GM18526 (cell line): ENCODE measurements around the gene DEPDC1B.

Experiments
- POLR2A ChIP-seq: IDR thresholded peaks from 3 replicates; pipeline ENCODE4 v1.6.1; 2011; ENCODE audit not compliant: insufficient read length; ENCODE audit errors: extremely low read depth

The DEPDC1B gene

GRCh38 chr5:60551829-60552228 lies 148.1 kb downstream of the DEPDC1B start:
- no peak for TF ChIP-seq POLR2A

DNA sequence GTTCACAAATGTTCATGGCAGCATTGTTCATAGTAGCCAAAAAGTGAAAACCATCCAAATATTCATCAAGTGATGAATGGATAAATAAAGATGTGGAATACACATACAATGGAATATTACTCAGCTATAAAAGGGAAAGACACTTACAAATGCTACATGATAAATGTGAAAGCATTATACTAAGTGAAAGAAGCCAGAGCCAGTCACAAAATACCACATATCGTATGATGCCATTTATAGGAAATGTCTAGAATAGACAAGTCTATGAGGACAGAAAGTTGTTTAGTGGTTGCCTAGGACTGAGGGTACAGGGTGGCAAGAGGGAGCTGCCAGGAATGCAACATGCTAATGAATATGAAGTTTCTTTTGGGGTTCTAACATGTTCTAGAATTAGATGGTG lies 148.7 kb downstream of the DEPDC1B start:
- TF ChIP-seq POLR2A: no peak

DNA sequence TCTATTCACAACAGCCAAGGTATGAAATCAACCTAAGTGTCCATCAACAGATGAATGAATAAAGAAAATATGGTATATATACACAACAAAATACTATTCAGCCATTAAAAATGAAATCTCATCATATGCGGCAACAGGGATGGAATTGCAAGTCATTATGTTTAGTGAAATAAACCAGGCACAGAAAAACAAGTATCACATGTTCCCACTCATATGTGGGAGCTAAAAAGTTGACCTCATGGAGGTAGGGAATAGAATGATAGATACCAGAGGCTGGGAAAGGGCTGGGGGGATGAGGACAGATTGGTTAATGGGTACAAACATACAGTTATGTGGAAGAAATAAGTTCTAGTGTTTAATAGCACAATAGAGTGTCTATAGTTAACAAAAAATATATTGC lies 149.7 kb downstream of the DEPDC1B start:
- TF ChIP-seq POLR2A: no peak

- no peak for TF ChIP-seq POLR2A
Measured at GRCh38 chr5:60549841-60550240, 150.1 kb downstream of the DEPDC1B start.
